DND-41 (cell line): ENCODE measurements around the gene CCDC157.
A peak's percentile ranks its signal among the peaks of the same experiment; 100 is the strongest.

Experiments
- ATAC-seq: fragments of 200-7000 bp; cut with Tn5 transposase; 3 replicates; pipeline ENCODE4 v1.9.1; 2021; ENCODE audit warnings: low read depth; ENCODE audit not compliant: insufficient read depth
- DNase-seq: peaks from one replicate; pipeline ENCODE4 v3.0.0-alpha.2; 2020
- H2AFZ ChIP-seq: 2 replicates; pipeline ENCODE4 v1.6.0; 2012; ENCODE audit warnings: low read depth, low read length
- H3K27ac ChIP-seq: 2 replicates; pipeline ENCODE4 v1.5.1; 2012; ENCODE audit warnings: low read length, inconsistent platforms
- H3K27me3 ChIP-seq: fragments of 200-600 bp; sonication (generic); 2 replicates; pipeline ENCODE4 v1.6.0; 2012; ENCODE audit warnings: low read length, mild to moderate bottlenecking, inconsistent platforms; ENCODE audit not compliant: insufficient read depth, poor library complexity
- H3K36me3 ChIP-seq: 2 replicates; pipeline ENCODE4 v1.5.1; 2012; ENCODE audit warnings: low read length, inconsistent platforms; ENCODE audit not compliant: insufficient read depth
- H3K4me1 ChIP-seq: 2 replicates; pipeline ENCODE4 v1.5.1; 2012; ENCODE audit warnings: mild to moderate bottlenecking, low read length; ENCODE audit not compliant: insufficient read depth
- H3K4me2 ChIP-seq: 2 replicates; pipeline ENCODE4 v1.6.0; 2012; ENCODE audit warnings: mild to moderate bottlenecking, moderate library complexity, low read length, inconsistent platforms; ENCODE audit not compliant: insufficient read depth
- H3K4me3 ChIP-seq, 2 experiments: fragments of 200-600 bp in 1 of 2; shearing (Covaris generic) in 1 of 2; 2 replicates each; pipeline ENCODE4 v1.5.1; 2012 to 2016; ENCODE audit warnings: inconsistent platforms in 2 of 2, low read length in 2 of 2, mild to moderate bottlenecking in 2 of 2, low read depth in 1 of 2, moderate library complexity in 1 of 2
- H3K79me2 ChIP-seq: 2 replicates; pipeline ENCODE4 v1.6.0; 2012; ENCODE audit warnings: low read length, inconsistent platforms; ENCODE audit not compliant: insufficient read depth
- H3K9ac ChIP-seq: 2 replicates; pipeline ENCODE4 v1.6.0; 2012; ENCODE audit warnings: low read depth, mild to moderate bottlenecking, inconsistent platforms, low read length, moderate library complexity
- H3K9me3 ChIP-seq: 2 replicates; pipeline ENCODE4 v1.5.1; 2012; ENCODE audit warnings: low read length, moderate library complexity, mild to moderate bottlenecking, inconsistent platforms; ENCODE audit not compliant: insufficient read depth, severe bottlenecking
- H4K20me1 ChIP-seq: 2 replicates; pipeline ENCODE4 v1.6.0; 2012; ENCODE audit warnings: low read length; ENCODE audit not compliant: insufficient read depth
- CTCF ChIP-seq: IDR thresholded peaks from 2 replicates; pipeline ENCODE4 v1.5.1; 2012; ENCODE audit warnings: borderline replicate concordance, low read length, moderate library complexity, mild to moderate bottlenecking; ENCODE audit not compliant: poor library complexity, severe bottlenecking; ENCODE audit errors: extremely low read depth
- EZH2 ChIP-seq: IDR thresholded peaks from 3 replicates; pipeline ENCODE4 v1.6.1; 2012; ENCODE audit warnings: borderline replicate concordance, low read depth, mild to moderate bottlenecking, moderate library complexity, low read length, inconsistent platforms; ENCODE audit not compliant: severe bottlenecking

The CCDC157 gene

DNA sequence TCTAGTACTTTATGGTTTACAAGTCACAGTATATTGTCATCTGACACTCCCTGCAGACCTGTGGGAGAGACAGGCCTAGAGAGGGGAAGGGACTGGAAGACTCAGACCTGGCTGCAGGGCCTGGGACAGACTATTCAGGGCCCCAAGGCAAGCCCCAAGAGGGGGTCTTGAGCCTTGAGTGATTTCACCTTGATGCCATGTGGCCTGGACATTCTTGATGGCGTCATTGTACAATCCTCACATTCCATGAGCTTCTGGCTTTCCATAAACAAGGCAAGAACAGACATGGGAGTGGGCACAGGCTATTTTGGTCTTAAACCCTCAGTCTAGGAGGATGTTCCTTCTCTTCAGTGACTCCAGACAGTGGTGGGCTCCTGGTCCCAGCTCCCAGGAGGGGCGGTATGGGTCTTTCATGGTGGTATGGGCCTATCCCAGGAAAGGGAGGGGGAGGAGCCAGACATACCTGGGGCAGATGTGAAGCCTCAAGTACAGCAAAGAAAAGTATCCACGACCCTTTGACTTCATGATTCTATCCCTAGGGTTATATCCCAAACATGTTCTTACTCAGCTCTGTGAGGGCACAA is 28.2 kb upstream of the CCDC157 start:
- ATAC-seq (no peak), DNase-seq (no peak)
- H3K27ac ChIP-seq: 0 out of 2 replicates have a peak overlapping the region, but pooled peaks have one; percentile 17

GRCh38 chr22:30332551-30332950 is 24.3 kb upstream of the CCDC157 start:
- no peak for DNase-seq
- no peak for ATAC-seq
- Histone ChIP-seq H3K27ac (no peak overlapping the region), H3K4me3 (no peak overlapping the region), H3K9me3 (no peaks in the 10 kb centered on the region), H3K4me2 (no peak overlapping the region), H3K79me2 (no peaks in the 10 kb centered on the region), H4K20me1 (peaks cover 3% of the 10 kb centered on the region; the same call in 1 of the 2 replicates), H3K9ac (no peak overlapping the region), H3K4me1 (peaks cover 7% of the 10 kb centered on the region), H3K36me3 (peaks cover 71% of the 10 kb centered on the region), H2AFZ (no peak overlapping the region), H3K27me3 (no peaks in the 10 kb centered on the region)
- no peak for TF ChIP-seq CTCF
- TF ChIP-seq EZH2: no peak

More for the DNA sequence above, 28.2 kb upstream of the CCDC157 start:
- H3K9me3 ChIP-seq: no peaks in the 10 kb centered on the region
- peaks cover 37% of the 10 kb centered on the region for H3K4me1 ChIP-seq
- H3K9ac ChIP-seq: no peak overlapping the region
- no peak overlapping the region for H3K4me2 ChIP-seq
- H3K4me3 ChIP-seq: no peak overlapping the region
- H3K79me2 ChIP-seq: peaks cover 32% of the 10 kb centered on the region
- H2AFZ ChIP-seq: no peak overlapping the region
- H4K20me1 ChIP-seq: peaks cover 18% of the 10 kb centered on the region
- peaks cover 43% of the 10 kb centered on the region for H3K36me3 ChIP-seq
- no peaks in the 10 kb centered on the region for H3K27me3 ChIP-seq
- TF ChIP-seq EZH2 (no peak), CTCF (no peak)

DNA sequence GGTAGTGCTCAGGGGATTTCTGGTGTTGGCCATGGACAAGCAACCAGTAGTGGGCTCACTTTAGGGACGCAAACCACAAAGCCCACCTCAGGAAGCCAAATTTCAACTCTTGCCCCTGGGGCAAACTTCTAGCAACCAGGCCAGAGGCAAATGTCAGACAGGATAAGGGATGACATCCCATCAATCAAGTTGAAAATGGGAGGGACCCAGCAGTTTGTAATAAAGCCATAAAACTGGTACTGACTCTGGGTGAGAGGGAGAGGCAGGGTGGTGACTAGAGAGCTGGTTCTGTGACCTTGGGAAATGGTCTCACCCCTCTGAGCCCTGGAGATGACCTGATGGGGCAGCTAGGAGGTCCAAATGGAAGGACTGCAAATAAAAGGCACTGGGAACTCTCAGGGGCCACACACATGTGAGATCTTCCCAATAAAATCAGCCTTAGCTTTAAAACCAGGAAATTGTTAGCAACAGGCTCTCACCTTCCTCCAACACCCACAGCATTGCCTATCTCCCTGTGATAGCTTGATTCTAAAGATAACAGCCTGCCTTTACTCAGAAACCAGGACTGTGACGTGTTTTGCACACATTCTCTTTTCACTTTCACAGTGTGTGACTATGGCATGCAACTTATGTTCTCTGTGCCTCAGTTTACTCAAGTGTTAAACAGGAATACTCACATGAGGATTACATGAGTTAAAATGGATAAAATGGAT is 23.7 kb upstream of the CCDC157 start:
- no peaks in the 10 kb centered on the region for H3K79me2 ChIP-seq
- H3K36me3 ChIP-seq: peaks cover 77% of the 10 kb centered on the region
- H3K9ac ChIP-seq: no peak overlapping the region
- H3K9me3 ChIP-seq: no peaks in the 10 kb centered on the region
- H3K4me2 ChIP-seq: no peak overlapping the region
- H4K20me1 ChIP-seq: peaks cover 3% of the 10 kb centered on the region; the same call in 1 of the 2 replicates
- TF ChIP-seq CTCF (no peak), EZH2 (no peak)
- ATAC-seq: no peak
- no peaks in the 10 kb centered on the region for H3K27me3 ChIP-seq
- H3K4me1 ChIP-seq: peaks cover under 1% of the 10 kb centered on the region; the same call in 1 of the 2 replicates
- DNase-seq: no peak
- H3K4me3 ChIP-seq: no peak overlapping the region
- H3K27ac ChIP-seq: peak overlapping the region; percentile 36; the same call in 1 of the 2 replicates
- H2AFZ ChIP-seq: no peak overlapping the region
